NCI-H1105 treated with DMSO at 0.1 percent for 48 hours (cell line): ENCODE data around the gene DMBX1.

Experiments
- DNase-seq: peaks from one replicate; lab custom pipeline; 2025; lab: John Stamatoyannopoulos, UW

The DMBX1 gene

DNA sequence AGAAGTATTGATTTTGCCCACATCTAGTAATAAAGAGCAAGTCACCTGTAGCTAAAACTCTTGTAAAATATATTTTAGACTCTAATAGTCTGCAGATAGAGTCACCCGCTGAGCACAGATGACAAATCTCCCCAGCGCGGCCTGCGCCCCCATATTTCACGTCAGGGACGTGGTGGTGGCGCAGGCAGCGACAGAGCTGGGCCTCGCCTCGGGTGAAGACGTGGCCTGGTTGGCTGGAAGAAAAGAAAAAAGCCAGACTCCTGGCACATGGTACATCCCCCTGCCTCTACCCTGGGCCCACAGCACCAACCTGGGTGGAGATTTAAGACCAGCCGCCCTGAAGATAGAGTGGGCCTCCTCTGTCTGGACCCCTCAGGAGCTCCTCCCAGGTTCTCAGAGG, 6.0 kb upstream of the DMBX1 start:
- no peak for DNase-seq

GRCh38 chr1:46484783-46485490, 4.7 kb upstream of the DMBX1 start:
- no peak for DNase-seq

DNA sequence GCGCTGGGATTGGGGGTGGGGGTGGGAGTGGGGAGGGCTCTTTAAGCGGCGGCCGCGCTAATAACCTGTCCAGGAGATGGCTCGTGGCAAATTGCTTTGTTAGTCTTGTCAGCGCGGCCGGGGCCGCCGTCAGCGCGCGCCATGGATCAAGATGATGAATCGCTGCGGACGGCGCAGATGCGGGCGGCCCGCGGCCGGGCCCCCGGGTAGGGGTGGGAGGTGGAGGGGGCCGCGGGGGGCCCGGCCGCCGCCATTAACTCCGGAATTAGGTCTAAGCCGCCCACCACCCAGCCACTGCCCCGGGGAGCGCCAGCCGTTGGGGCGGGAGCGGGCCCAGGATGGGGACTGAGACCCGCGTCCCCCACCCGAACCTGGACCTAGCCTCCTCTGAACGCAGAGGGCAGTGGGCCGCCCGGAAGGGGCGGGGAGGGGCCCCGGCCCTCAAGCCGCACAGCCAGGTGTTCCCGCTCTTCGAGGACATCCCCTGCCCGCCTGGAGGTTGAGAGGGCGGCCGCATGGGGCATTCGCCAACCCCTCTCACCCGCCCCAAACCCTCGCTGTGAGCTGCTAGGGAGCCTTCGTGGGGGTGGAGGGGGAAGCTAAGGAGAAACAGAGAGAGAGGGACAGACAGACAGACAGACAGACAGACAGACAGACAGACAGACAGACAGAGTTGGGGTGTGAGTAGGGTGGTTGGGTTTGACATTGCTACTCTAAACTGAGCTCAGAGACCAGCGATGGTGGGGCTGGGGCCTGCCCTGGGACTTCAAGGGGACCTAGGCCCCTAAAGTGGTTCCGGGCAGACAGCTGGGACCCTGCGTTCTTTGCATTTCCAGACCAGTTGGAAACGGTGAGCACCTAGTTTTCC, 3.8 kb upstream of the DMBX1 start:
- no peak for DNase-seq

DNA sequence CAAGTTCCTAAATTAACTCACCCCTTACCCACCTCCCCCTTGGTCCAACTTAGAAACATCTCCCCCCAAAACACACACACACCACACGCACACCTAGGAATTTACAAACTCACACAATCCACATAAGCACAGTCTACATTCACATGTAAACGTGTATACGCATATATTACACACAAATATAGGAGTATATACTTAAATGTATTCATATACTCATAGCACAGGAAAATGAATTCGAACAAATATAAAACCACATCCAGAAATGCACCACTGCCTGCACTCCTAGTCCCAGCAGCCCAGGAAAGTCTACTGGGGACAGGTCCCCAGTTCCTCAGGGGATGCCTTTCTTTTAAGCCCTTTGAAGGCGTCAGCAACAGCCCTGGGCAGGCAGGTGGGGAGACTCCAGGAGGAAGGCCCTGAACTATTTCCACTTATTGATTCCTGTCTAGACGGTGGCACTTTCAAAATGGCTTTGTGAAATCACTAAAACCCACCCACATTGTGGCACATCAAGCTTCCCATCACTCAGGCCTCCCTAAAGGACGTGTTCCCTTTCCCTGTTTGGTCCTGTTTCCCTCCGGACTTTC, 3.1 kb upstream of the DMBX1 start:
- no peak for DNase-seq

GRCh38 chr1:46487818-46488218, 1.8 kb upstream of the DMBX1 start:
- DNase-seq, result no peak

- no peak for DNase-seq
These were observed 1.1 kb upstream of the DMBX1 start for GRCh38 chr1:46488343-46489168.

DNA sequence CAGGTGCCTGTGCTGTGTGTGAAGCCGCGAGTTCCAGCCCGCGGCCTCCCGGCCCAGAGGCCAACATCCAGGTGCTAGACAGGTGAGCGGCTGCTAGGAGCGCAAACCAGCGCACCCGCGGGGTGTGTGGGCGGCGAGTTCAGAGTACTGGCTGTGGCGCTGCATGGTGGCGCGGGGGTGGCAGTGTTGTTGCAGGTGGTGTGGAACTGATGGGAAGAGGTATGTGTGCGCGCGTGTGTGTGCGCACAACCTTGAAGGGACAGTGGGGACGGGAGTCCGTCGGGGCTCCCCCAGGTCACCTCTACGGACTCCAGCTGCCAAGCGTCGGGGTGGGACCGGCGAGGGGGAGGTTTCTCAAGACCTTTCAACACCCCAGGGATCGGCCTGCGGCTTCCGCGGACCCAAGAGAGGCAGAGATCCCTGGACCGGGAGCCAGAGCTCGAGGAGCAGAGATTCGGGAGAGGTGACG, 433 bp upstream of the DMBX1 start:
- DNase-seq, result peak; percentile 59

GRCh38 chr1:46490406-46490655, 695 bp downstream of the DMBX1 start:
- DNase-seq, result no peak

DNA sequence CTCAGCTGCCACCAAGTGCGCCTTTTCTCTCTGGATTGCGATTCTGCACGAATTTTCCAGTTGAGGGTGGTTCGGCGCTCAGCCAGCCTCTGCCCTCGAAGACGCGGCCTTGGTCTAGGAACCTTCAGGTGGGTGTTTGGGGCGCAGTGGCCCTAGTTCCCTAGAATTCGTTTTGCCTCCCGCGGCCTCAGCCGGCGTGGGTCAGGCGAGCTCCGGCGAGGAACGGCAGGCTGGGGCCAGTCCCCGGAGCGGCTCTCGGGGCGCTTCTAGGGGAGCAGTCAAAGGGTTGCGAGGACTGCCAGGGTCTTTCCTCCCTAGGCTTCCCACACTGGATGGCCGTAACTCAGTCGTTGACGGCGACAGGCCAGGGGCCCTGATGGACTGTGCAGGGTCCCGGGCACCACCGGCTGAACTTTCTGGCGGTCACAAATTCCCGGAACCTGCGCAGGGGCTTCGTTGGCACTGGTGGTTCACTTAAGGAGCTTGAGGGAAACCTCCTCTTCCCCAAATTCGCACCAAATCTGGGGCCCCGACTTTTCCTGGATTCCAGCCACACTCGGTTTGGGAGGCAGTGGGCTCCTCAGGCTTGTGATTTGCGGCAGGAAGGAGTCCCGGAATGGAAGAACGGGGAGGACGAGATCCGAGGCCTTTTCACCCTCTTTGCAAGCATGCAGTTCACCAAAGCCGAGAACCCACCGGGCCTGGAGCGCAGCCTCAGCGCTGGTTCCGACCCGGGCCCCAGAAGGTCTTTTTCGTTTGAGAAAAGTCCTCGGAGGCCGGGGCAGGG, 1.2 kb downstream of the DMBX1 start:
- no peak for DNase-seq

- no peak for DNase-seq
These were observed 2.0 kb downstream of the DMBX1 start for GRCh38 chr1:46491443-46492268.

- no peak for DNase-seq
These were observed 2.7 kb downstream of the DMBX1 start for GRCh38 chr1:46492269-46492853.

DNA sequence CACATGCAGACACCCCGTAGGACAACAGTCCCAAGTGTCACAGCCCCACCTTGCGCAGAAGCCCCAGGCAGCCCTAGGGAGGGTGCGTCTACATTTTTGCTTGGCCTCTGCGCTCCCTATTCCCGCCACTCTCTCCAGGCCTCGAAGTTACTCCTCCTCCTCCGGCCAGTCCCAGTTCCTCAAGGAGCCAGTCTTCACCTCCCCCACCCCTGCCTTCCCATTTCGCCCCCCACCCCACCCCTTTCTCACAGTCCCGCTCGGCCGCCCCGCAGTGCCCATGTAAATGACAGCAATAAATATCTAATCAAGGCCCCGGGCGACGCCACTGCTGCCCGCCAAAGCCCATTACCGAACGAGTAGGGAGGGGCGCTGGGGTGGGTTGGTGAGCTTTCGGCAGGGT, 3.2 kb downstream of the DMBX1 start:
- no peak for DNase-seq

DNA sequence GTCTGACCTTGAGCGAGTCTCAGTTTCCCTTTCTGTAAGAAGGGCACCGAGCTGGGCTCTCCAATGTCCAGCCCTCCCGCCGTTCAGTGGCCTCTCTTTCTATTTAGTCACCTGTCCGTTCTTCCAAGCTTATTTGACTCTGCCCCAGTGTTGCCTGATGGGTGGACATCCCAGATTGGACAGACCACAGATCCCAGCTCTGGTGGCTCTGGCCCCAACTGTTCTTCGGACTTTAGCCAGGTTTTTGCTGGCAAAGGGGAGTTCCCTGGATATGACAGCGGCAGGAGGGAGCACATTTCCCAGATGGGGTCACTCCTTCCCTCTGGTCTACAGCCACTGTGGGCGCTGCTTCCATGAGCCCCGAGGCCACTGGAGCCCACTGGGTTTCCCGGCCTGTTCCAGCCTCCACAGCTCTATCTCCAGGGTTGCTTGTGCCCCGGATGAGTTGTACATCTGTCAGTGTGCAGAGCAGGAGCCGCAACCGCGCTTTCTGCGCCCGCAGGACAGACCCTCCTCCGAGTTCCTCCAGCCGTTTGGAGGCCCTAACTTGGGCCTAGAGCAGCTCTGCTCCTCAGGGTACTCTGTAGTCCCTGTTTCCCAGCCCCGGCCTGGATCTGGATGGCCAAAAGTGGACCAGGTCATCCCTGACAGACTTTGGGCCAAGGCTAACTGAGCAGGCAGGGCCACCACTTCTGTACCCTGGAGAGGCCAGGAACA, 3.8 kb downstream of the DMBX1 start:
- no peak for DNase-seq

GRCh38 chr1:46494910-46495309, 5.3 kb downstream of the DMBX1 start:
- no peak for DNase-seq

- DNase-seq, result no peak
These were observed 6.1 kb downstream of the DMBX1 start for GRCh38 chr1:46495778-46496177.

DNA sequence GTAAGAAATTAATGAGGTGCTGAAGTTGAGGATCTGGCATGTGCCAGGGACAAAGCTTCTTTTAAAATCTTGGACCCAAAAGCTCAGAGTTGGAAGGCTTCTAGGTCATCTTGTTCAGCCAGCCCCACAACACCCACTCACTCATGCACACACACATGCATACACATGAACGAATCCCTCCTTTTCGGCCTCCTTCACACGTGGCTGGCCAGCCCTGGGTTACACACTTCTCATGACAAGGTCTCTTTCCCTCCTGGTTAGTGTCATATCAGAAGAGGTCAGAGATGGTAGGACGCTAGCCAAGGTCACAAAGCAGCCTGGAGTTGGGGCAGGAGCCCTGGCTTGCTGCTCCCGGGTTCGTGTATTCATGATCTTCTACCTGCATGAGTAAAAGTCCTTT, 6.9 kb downstream of the DMBX1 start:
- DNase-seq, result no peak

- DNase-seq, result no peak
These were observed 7.4 kb downstream of the DMBX1 start for GRCh38 chr1:46497020-46497419.

DNA sequence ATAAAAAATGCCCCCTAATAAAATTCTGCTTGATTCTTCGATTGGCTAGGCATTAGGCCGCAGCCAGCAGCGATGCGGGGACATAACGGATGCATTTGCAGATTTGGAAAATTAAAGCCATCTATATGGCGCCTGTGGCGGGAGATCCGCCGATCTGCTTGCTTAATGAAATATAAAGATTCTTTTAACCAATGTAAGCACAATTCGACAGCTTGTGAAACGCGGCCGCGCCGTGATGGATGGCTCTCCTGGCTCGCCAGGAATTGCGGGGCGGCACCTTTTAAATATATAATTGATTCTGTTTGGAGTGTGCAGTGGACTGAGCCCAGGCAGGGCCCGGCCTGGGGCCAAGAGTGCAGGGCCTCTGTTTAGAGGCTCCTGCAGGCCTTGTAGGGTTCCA, 8.0 kb downstream of the DMBX1 start:
- DNase-seq, result no peak

GRCh38 chr1:46501528-46501927, 11.9 kb downstream of the DMBX1 start:
- DNase-seq, result no peak

DNA sequence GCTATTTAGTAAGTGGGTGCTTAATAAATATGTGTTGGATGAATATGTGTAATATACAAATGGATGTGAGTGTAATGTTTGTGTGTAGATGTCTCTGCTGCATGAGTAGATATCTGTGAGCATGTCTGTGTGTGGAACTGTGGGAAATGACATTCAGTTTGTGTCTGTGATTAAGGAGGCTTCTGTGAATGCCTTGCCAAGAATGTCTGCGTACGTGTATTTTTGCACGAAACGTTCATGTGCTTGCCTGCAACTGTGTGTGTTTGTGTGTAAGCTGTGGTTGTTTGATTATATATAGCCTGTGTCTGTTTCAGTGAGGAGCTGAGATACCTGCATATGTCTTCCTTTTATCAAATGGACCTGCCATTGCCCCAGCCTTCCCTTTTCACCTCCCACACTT, 13.8 kb downstream of the DMBX1 start:
- no peak for DNase-seq
